AG09309 (cell line): Measurements from ENCODE around the gene ARHGAP26.

Experiments used
- DNase-seq: peaks from one replicate; pipeline ENCODE4 v3.0.0-alpha.2; 2010; ENCODE audit warnings: low read depth
- H3K4me3 ChIP-seq: 2 replicates; pipeline ENCODE4 v1.5.1; 2011; ENCODE audit warnings: mild to moderate bottlenecking, low read depth, low read length, moderate library complexity; ENCODE audit not compliant: control insufficient read depth
- CTCF ChIP-seq: IDR thresholded peaks from 2 replicates; pipeline ENCODE4 v1.5.1; 2011; ENCODE audit warnings: mild to moderate bottlenecking, low read depth, low read length, inconsistent platforms; ENCODE audit not compliant: insufficient read depth, control insufficient read depth; ENCODE audit errors: missing control alignments

ARHGAP26 gene

GRCh38 chr5:142930395-142931110 is 160.4 kb downstream of the ARHGAP26 start:
- TF ChIP-seq CTCF, result no peak
- no peak overlapping the region for H3K4me3 ChIP-seq
- no peak for DNase-seq

- TF ChIP-seq CTCF, result no peak
- DNase-seq, result no peak
These were observed 161.9 kb downstream of the ARHGAP26 start for GRCh38 chr5:142931896-142932686.

GRCh38 chr5:142934051-142934762 is 164.0 kb downstream of the ARHGAP26 start:
- no peak for DNase-seq
- no peak overlapping the region for H3K4me3 ChIP-seq
- no peak for TF ChIP-seq CTCF

More at GRCh38 chr5:142931896-142932686, 161.9 kb downstream of the ARHGAP26 start:
- no peak overlapping the region for H3K4me3 ChIP-seq

GRCh38 chr5:142935014-142935413 is 164.8 kb downstream of the ARHGAP26 start:
- TF ChIP-seq CTCF, result no peak
- no peak for DNase-seq
- H3K4me3 ChIP-seq, result no peak overlapping the region

- DNase-seq, result no peak
- no peak for TF ChIP-seq CTCF
- H3K4me3 ChIP-seq, result no peak overlapping the region
These were observed 167.2 kb downstream of the ARHGAP26 start for GRCh38 chr5:142937374-142937773.

- no peak for DNase-seq
- H3K4me3 ChIP-seq, result no peak overlapping the region
- no peak for TF ChIP-seq CTCF
These were observed 168.2 kb downstream of the ARHGAP26 start for GRCh38 chr5:142938266-142938880.
